GM11168 (cell line): ENCODE results near the gene NFE2L1.

Experiments used
- in situ Hi-C: fragments of 300-500 bp; cut with MboI; formaldehyde crosslinking; loops from one replicate; pipeline ENCODE4 v1.12.0; 2022; ENCODE audit warnings: low sequenced_read_pairs; ENCODE audit not compliant: unreplicated experiment

Gene NFE2L1

DNA sequence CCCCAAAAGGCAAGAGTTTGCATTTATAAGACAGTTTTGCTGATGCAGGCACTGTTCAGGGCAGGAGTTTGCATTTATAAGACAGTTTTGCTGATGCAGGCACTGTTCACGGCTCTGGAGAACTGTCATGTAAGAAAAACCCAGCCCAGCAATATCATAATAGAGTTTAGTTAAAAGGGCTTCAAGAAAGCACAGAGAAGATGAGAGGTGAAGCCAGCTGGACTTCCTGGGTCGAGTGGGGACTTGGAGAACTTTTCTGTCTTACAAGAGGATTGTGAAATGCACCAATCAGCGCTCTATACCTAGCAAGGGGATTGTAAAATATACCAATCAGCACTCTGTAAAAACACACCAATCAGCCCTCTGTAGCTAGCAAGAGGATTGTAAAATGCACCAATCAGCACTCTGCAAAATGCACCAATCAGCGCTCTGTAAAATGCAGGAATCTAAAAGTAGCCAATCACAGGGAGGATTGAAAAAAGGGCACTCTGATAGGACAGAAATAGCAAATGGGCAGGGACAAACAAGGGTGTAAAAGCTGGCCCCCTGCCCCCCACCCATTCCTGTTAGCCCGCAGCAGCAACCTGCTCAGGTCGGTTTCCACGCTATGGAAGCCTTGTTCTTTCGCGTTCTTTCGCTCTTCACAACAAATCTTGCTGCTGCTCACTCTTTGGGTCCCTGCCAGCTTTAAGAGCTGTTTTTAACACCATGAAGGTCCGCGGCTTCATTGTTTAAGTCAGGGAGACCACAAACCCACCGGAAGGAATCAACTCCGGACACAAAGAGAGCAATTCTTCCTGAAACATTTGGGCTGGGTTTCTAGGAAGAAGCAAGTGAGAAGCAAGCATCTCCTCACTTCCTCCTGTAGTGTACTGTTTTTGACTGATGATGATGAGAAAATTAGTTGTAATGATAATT lies 54.9 kb downstream of the NFE2L1 start:
- in situ Hi-C loops = no loop called here

DNA sequence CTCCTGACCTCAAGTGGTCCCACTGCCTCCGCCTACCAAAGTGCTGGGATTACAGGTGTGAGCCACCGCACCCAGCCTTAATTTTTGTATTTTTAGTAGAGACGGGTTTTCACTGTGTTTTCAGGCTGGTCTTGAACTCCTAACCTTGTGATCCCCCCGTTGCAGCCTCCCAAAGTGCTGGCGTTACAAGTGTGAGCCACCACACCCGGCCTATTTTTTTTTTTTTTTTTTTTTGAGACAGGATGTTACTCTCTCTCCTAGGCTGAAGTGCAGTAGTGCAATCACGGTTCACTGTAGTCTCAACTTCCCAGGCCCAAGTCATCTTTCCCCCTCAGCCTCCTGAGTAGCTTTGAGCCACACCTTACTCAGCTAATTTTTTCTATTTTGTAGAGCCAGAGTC lies 56.3 kb downstream of the NFE2L1 start:
- in situ Hi-C loops = no loop called here

DNA sequence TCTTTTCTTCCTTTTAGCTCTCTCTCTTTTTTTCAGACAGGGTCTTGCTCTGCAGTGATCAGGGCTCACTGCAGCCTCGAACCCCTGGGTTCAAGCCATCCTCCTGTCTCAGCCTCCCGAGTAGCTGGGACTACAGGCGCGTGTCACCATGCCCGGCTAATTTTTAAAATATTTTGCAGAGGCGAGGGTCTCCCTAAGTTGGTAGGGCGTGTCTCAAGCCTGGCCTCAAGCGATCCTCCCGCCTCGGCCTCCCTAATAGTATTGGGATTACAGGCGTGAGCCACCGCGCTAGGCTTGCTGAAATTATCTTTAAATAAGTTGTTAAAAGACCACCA lies 58.6 kb downstream of the NFE2L1 start:
- in situ Hi-C loops = no loop called here

DNA sequence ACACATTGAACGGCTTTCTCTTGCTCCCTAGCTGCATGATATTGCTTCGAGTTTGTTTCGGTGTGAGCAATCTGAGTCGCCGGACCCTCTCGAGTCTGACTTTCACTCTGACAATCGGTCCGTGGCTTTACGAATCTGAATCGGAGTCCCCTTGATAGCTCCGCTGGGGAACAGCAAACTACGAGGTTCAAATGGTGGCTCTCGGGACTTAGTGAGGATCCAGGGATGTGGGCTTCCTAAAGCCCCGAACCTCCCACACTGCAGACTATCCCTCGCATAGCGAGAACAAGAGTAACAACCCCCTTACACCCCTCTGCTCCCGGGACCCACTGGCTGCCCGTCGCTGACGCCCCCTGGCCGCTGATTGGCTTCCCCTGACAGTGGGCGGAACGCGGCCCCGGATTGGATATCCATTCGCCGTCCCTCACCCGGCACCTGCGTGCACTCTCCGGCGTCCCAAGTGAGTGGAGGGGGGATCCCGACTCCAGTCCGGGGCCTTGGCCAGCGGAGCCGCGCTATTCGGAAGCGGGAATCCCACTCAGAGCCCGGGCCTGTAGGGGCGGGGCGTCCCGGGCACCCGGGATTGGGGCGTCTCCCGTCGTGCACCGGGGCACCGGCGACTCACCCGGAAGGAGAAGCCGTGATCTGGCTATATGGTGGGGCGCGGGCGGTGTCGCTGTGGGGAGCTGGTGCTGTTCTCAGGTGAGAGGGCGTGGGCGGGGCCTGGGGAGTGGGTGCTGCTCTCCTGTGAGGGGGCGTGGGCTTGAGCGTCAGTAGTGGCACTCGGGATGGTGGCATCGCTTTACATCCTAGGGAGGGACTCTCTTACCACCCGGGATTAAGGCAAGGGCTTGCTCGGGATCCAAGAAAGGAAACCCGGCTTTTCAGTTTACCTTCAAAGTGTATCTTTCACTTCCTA lies 59.2 kb downstream of the NFE2L1 start, which contains the start of gene SNX11:
Gene SNX11 (plus strand): TSS at position 630 of the 919 bp plus-strand sequence. CDS start 4,278 bp downstream, outside the sequence.
- in situ Hi-C loops = no loop called here

DNA sequence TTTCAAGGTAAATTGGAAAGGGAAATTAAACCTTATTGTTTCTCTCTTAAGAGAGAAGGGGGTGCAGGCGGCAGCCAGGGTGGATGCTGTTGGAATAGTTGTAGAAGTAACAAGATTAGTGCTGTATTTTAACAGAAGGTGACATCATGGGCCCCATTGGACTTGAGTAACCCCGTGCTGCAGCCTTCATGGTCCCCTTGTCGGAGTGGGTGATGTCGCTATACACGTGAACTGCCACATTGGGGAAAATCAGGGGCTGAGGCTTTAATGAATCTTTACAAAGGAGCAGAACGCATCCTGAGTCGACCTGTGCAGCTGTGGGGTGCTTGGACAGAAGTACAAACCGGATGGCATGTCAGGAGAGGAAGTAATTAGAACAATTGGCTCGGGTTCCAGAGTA lies 62.6 kb downstream of the NFE2L1 start:
- in situ Hi-C loops = no loop called here
